H1 (cell line): Measurements from ENCODE around the gene CYP27C1. TPM values are rescaled to one million over a fixed set of nuclear protein-coding genes. Genes with fewer than 3 reads are reported as not detected.

Experiments
- CTCF ChIA-PET: fragments of 300-600 bp; sonication (Branson Sonifier 250); formaldehyde crosslinking; loops from one replicate; lab custom pipeline; 2021; ENCODE audit not compliant: partially characterized antibody; lab: Charles Lee
- POLR2A ChIA-PET: fragments of 300-600 bp; sonication (Branson Sonifier 250); formaldehyde crosslinking; loops from one replicate; lab custom pipeline; 2021; ENCODE audit warnings: inconsistent platforms; ENCODE audit not compliant: partially characterized antibody; lab: Charles Lee
- DNase-seq, 2 experiments: peaks; one replicate each; pipeline versions ENCODE4 v3.0.0 to v3.0.0-alpha.2; 2010 to 2022; ENCODE audit warnings: low spot score in 2 of 2, low read depth in 1 of 2, mixed read lengths in 1 of 2
- FAIRE-seq: peaks from 2 replicates; lab custom pipeline; 2011; peaks lifted over from hg19 to GRCh38; lab: Jason Lieb, UNC
- H2AFZ ChIP-seq: 2 replicates; pipeline ENCODE4 v1.8.1; 2012; ENCODE audit warnings: low read length, inconsistent platforms
- H2AK5ac ChIP-seq: 2 replicates; pipeline ENCODE4 v1.6.1; 2013; ENCODE audit warnings: low read depth, low read length
- H2BK120ac ChIP-seq: replicated peaks from 2 replicates; pipeline ENCODE3; 2013; ENCODE audit warnings: low read depth, low read length, inconsistent platforms
- H2BK12ac ChIP-seq: 2 replicates; pipeline ENCODE4 v1.6.1; 2013; ENCODE audit warnings: low read depth, low read length
- H2BK15ac ChIP-seq: 2 replicates; pipeline ENCODE4 v1.6.1; 2013; ENCODE audit warnings: low read length
- H2BK20ac ChIP-seq: 2 replicates; pipeline ENCODE4 v1.6.1; 2013; ENCODE audit warnings: low read length
- H2BK5ac ChIP-seq: 2 replicates; pipeline ENCODE4 v1.6.1; 2013; ENCODE audit warnings: low read depth, low read length
- H3K14ac ChIP-seq: 2 replicates; pipeline ENCODE4 v1.6.1; 2013; ENCODE audit warnings: inconsistent platforms; ENCODE audit not compliant: insufficient read length
- H3K18ac ChIP-seq: 2 replicates; pipeline ENCODE4 v1.6.1; 2013; ENCODE audit warnings: low read length; ENCODE audit errors: extremely low read depth
- H3K23ac ChIP-seq: 2 replicates; pipeline ENCODE4 v1.6.1; 2013; ENCODE audit warnings: inconsistent platforms; ENCODE audit not compliant: insufficient read length
- H3K23me2 ChIP-seq: 2 replicates; pipeline ENCODE4 v1.6.1; 2013; ENCODE audit warnings: low read depth, low read length
- H3K27ac ChIP-seq: 2 replicates; pipeline ENCODE4 v1.6.1; 2011; ENCODE audit warnings: low read depth, low read length, inconsistent platforms
- H3K27me3 ChIP-seq, 4 experiments: replicated peaks in 1 of 4; 1 replicate in 1 of 4; 2 replicates in 3 of 4; pipeline versions ENCODE4 v1.6.1 to v1.8.1; 2011 to 2013; ENCODE audit warnings: low read length in 3 of 4, mild to moderate bottlenecking in 3 of 4, inconsistent platforms in 2 of 4, mixed read lengths in 2 of 4, moderate library complexity in 1 of 4; ENCODE audit not compliant: control insufficient read depth in 3 of 4, insufficient read depth in 3 of 4; ENCODE audit errors: extremely low read depth in 1 of 4
- H3K36me3 ChIP-seq, 4 experiments: 2 replicates each; pipeline versions ENCODE4 v1.6.1 to v1.8.1; 2011 to 2013; ENCODE audit warnings: mild to moderate bottlenecking in 4 of 4, low read length in 3 of 4, moderate library complexity in 2 of 4, control low read depth in 1 of 4, inconsistent platforms in 1 of 4; ENCODE audit not compliant: insufficient read depth in 4 of 4, control insufficient read depth in 2 of 4
- H3K4ac ChIP-seq: replicated peaks from 2 replicates; pipeline ENCODE3; 2013; ENCODE audit warnings: low read length, low read depth, mixed read lengths, inconsistent platforms; ENCODE audit not compliant: insufficient read length
- H3K4me1 ChIP-seq, 4 experiments: replicated peaks in 1 of 4; 1 replicate in 1 of 4; 2 replicates in 3 of 4; pipeline versions ENCODE4 v1.6.1 to v1.8.1; 2011 to 2013; ENCODE audit warnings: low read length in 3 of 4, inconsistent platforms in 2 of 4, mixed read lengths in 1 of 4; ENCODE audit not compliant: insufficient read depth in 4 of 4, control insufficient read depth in 3 of 4
- H3K4me2 ChIP-seq, 2 experiments: 2 replicates each; pipeline versions ENCODE4 v1.6.1 to v1.8.1; 2011 to 2013; ENCODE audit warnings: low read depth in 2 of 2, low read length in 2 of 2, control low read depth in 1 of 2, inconsistent platforms in 1 of 2, mild to moderate bottlenecking in 1 of 2; ENCODE audit not compliant: insufficient read depth in 1 of 2
- H3K4me3 ChIP-seq, 4 experiments: fragments of 200-600, 300-600 bp in 1 of 4; sonication (generic), shearing (Covaris generic), sonication (Bioruptor Twin) in 1 of 4; 2 replicates each; pipeline versions ENCODE4 v1.5.1 to v1.8.1; 2011 to 2016; ENCODE audit warnings: low read length in 4 of 4, low read depth in 3 of 4, control low read depth in 2 of 4, inconsistent platforms in 2 of 4, mild to moderate bottlenecking in 2 of 4, mixed read lengths in 1 of 4, moderate library complexity in 1 of 4; ENCODE audit not compliant: insufficient read depth in 2 of 4; ENCODE audit errors: extremely low read depth in 1 of 4
- H3K56ac ChIP-seq: replicated peaks from 2 replicates; pipeline ENCODE3; 2013; ENCODE audit warnings: low read depth, mild to moderate bottlenecking, mixed read lengths, low read length, inconsistent platforms; ENCODE audit not compliant: insufficient read length
- H3K79me1 ChIP-seq: 2 replicates; pipeline ENCODE4 v1.6.1; 2013; ENCODE audit warnings: low read depth, low read length, control low read depth
- H3K79me2 ChIP-seq, 2 experiments: 2 replicates each; pipeline versions ENCODE4 v1.6.1 to v1.8.1; 2012 to 2013; ENCODE audit warnings: low read length in 2 of 2, mild to moderate bottlenecking in 2 of 2, inconsistent platforms in 1 of 2; ENCODE audit not compliant: insufficient read depth in 2 of 2, control insufficient read depth in 1 of 2
- H3K9ac ChIP-seq, 4 experiments: replicated peaks in 1 of 4; 1 replicate in 1 of 4; 2 replicates in 3 of 4; pipeline versions ENCODE4 v1.6.1 to v1.8.1; 2011 to 2013; ENCODE audit warnings: low read depth in 3 of 4, low read length in 3 of 4, control low read depth in 2 of 4, mild to moderate bottlenecking in 2 of 4, moderate library complexity in 2 of 4, inconsistent platforms in 1 of 4; ENCODE audit errors: extremely low read depth in 1 of 4
- H3K9me3 ChIP-seq, 2 experiments: 2 replicates each; pipeline versions ENCODE4 v1.6.1 to v1.8.1; 2012 to 2013; ENCODE audit warnings: mild to moderate bottlenecking in 2 of 2, moderate library complexity in 2 of 2, control low read depth in 1 of 2, inconsistent platforms in 1 of 2, low read depth in 1 of 2, low read length in 1 of 2, mixed read lengths in 1 of 2; ENCODE audit not compliant: insufficient read depth in 2 of 2
- H4K20me1 ChIP-seq, 2 experiments: replicated peaks in 1 of 2; 2 replicates each; pipeline versions ENCODE3 to v1.8.1; 2011 to 2013; ENCODE audit warnings: inconsistent platforms in 2 of 2, low read length in 2 of 2, mild to moderate bottlenecking in 1 of 2; ENCODE audit not compliant: insufficient read depth in 2 of 2, control insufficient read depth in 1 of 2
- H4K5ac ChIP-seq: 2 replicates; pipeline ENCODE4 v1.6.1; 2013; ENCODE audit warnings: low read length, low read depth, mixed read lengths, inconsistent platforms; ENCODE audit not compliant: insufficient read length
- H4K8ac ChIP-seq: 2 replicates; pipeline ENCODE4 v1.8.0; 2013; ENCODE audit warnings: mild to moderate bottlenecking, moderate library complexity, low read length, inconsistent platforms; ENCODE audit not compliant: insufficient read depth; ENCODE audit errors: extremely low read depth
- H4K91ac ChIP-seq: replicated peaks from 2 replicates; pipeline ENCODE3; 2013; ENCODE audit warnings: low read length, mixed read lengths, inconsistent platforms; ENCODE audit not compliant: insufficient read length
- BRCA1 ChIP-seq: IDR thresholded peaks from 2 replicates; pipeline ENCODE4 v1.6.1; 2012; ENCODE audit warnings: low read depth, low read length, improper control_type of control experiment
- CHD1 ChIP-seq: IDR thresholded peaks from 2 replicates; pipeline ENCODE4 v1.6.1; 2012; ENCODE audit warnings: low read depth, low read length, improper control_type of control experiment
- CHD2 ChIP-seq: IDR thresholded peaks from 2 replicates; pipeline ENCODE4 v1.6.1; 2012; ENCODE audit warnings: low read length, improper control_type of control experiment
- CREB1 ChIP-seq: IDR thresholded peaks from 2 replicates; pipeline ENCODE4 v1.6.1; 2012; ENCODE audit warnings: inconsistent platforms
- GABPA ChIP-seq: IDR thresholded peaks from 2 replicates; pipeline ENCODE4 v1.6.1; 2011; ENCODE audit warnings: mild to moderate bottlenecking, low read length, moderate library complexity, borderline replicate concordance; ENCODE audit not compliant: insufficient read depth
- HDAC2 ChIP-seq, 2 experiments: fragments of 300-600 bp in 1 of 2; sonication (generic) in 1 of 2; IDR thresholded peaks; 2 replicates each; pipeline ENCODE4 v1.6.1; 2011 to 2012; ENCODE audit warnings: low read depth in 2 of 2, low read length in 2 of 2, mild to moderate bottlenecking in 2 of 2, moderate library complexity in 2 of 2, borderline replicate concordance in 1 of 2, inconsistent platforms in 1 of 2
- HDAC6 ChIP-seq: IDR thresholded peaks from one replicate; pipeline ENCODE4 v1.7.1; 2012; ENCODE audit warnings: low read depth, mild to moderate bottlenecking, inconsistent platforms, low read length, moderate library complexity
- KDM4A ChIP-seq: IDR thresholded peaks from one replicate; pipeline ENCODE4 v1.7.1; 2012; ENCODE audit warnings: low read depth, mild to moderate bottlenecking, moderate library complexity, low read length, inconsistent platforms; ENCODE audit not compliant: severe bottlenecking
- NANOG ChIP-seq: IDR thresholded peaks from 2 replicates; pipeline ENCODE4 v1.6.1; 2011; ENCODE audit warnings: low read length, low read depth, mild to moderate bottlenecking, inconsistent platforms; ENCODE audit not compliant: insufficient read depth, poor library complexity, severe bottlenecking
- PHF8 ChIP-seq: fragments of 200-600 bp; sonication (generic); conservative IDR thresholded peaks from 2 replicates; pipeline ENCODE4 v1.7.1; 2012; ENCODE audit warnings: low read depth, mild to moderate bottlenecking, inconsistent platforms, low read length, moderate library complexity
- RXRA ChIP-seq: IDR thresholded peaks from 2 replicates; pipeline ENCODE4 v1.6.1; 2011; ENCODE audit warnings: low read depth, mild to moderate bottlenecking, low read length, moderate library complexity; ENCODE audit not compliant: insufficient read depth
- SP1 ChIP-seq: IDR thresholded peaks from 2 replicates; pipeline ENCODE4 v1.6.1; 2011; ENCODE audit warnings: low read depth, low read length
- TAF1 ChIP-seq: IDR thresholded peaks from 2 replicates; pipeline ENCODE4 v1.6.1; 2011; ENCODE audit warnings: mild to moderate bottlenecking, low read depth, low read length
- WGBS, 2 experiments: shearing (Covaris generic) in 1 of 2; methylation state at CpG; one replicate each; pipeline versions ENCODE4 v1.1.6 to v1.1.7; 2013 to 2015; ENCODE audit warnings: low lambda C conversion rate in 2 of 2, mixed read lengths in 2 of 2, inconsistent platforms in 1 of 2, low coverage in 1 of 2, missing lambda C conversion rate in 1 of 2; ENCODE audit not compliant: insufficient replicate concordance in 2 of 2, insufficient coverage in 1 of 2, insufficient read length in 1 of 2; ENCODE audit errors: extremely low coverage in 1 of 2, missing lambda C conversion rate in 1 of 2; 5-methylcytosine and 5-hydroxymethylcytosine counted together
- polyA plus RNA-seq, 7 experiments: library from polyadenylated mRNA; depleted of rRNA in 3 of 7; stranded (reverse) in 5 of 7; unstranded in 2 of 7; fragments of >200 nt in 5 of 7; fragments of 200-250 nt in 2 of 7; gene quantifications; 1 replicate in 5 of 7; 2 replicates in 1 of 7; 4 replicates in 1 of 7; pipeline versions ENCODE4 v1.2.1 to v1.2.3, GENCODE V29; 2011 to 2013; ENCODE audit warnings: missing spikeins in 2 of 7, mixed read lengths in 2 of 7
- total RNA-seq: library from RNA; stranded (reverse); fragmentation: NEBNext Ultra II Directional; extraction: Animal tissue kit (Norgen Biotek cat#: 25700); gene quantifications from 2 replicates; pipeline ENCODE4 v1.2.1, GENCODE V29; 2021

CYP27C1 gene
- total and polyA plus RNA-seq, 2 of the 8 experiments (the other 6 are each of a cell fraction or from before 2014, with no cell fraction given): 1.3 to 3.2 TPM

DNA sequence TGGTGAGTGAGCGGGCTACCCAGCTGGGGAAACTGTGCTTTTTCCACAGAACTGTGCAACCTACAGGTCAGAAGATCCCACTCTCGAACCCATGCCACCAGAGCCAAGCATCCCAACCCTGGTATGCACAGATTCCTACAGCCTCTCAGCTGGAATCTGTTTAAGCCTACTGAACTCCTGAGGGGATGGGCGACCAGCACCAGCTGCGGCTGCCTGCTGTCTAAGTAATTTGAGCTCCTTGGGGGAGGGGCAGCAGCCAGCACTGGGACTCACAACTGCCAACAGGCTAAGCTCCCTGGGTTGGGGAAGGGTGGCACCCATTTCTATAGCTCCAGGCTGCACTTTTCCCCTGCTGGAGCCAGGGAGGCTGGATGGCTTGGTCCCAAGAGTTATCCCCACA, 11.8 kb downstream of the CYP27C1 start:
- H2AFZ ChIP-seq: no peak overlapping the region
- H3K27ac ChIP-seq: no peak overlapping the region
- no peaks in the 10 kb centered on the region; the same call in none of the 2 replicates for H3K23me2 ChIP-seq
- no peak overlapping the region for H4K91ac ChIP-seq
- no peak overlapping the region; the same call in 1 of the 2 replicates for H2BK15ac ChIP-seq
- ChIA-PET CTCF (interaction anchor here (0.8 to 3.6 kb wide), 6 partner anchors 9 to 63 kb away, joined by 3 to 17 read pairs (median 4); no protein-coding TSS in a partner anchor), POLR2A (interaction anchor here (0.7 to 1.5 kb wide), 4 partner anchors 9 to 15 kb away, joined by 3 to 6 read pairs (median 4); partner anchors contain the start of gene CYP27C1)
- peak overlapping the region in 2 of 4 experiments; percentile 7 to 20; a peak in 3 of 8 replicates for H3K4me3 ChIP-seq
- H3K79me2 ChIP-seq: no peaks in the 10 kb centered on the region
- no peak overlapping the region for H3K4ac ChIP-seq
- H2BK12ac ChIP-seq: peak overlapping the region; percentile 70; the same call in 1 of the 2 replicates
- 0 out of 2 replicates have a peak overlapping the region, but pooled peaks have one; percentile 95 for H2BK20ac ChIP-seq
- H2BK5ac ChIP-seq: peak overlapping the region; percentile 22; the same call in 1 of the 2 replicates
- no peak overlapping the region for H4K5ac ChIP-seq
- no peaks in the 10 kb centered on the region for H3K9me3 ChIP-seq
- H3K79me1 ChIP-seq: no peaks in the 10 kb centered on the region
- H2AK5ac ChIP-seq: no peak overlapping the region
- peaks cover 6 to 21% (median 12%) of the 10 kb centered on the region in 4 experiments for H3K4me1 ChIP-seq
- H3K14ac ChIP-seq: no peak overlapping the region
- H4K20me1 ChIP-seq: no peaks in the 10 kb centered on the region
- no peaks in the 10 kb centered on the region for H3K36me3 ChIP-seq
- H3K56ac ChIP-seq: no peak overlapping the region
- FAIRE-seq (peak; percentile 79), DNase-seq (peak in 1 of 2 experiments; percentile 66)
- no peak overlapping the region for H4K8ac ChIP-seq
- WGBS, 2 experiments: 41% methylated on average over 4 of the region's 4 CpGs; no CpG with 5 or more reads in 1 of the 2 experiments
- no peaks in the 10 kb centered on the region for H3K27me3 ChIP-seq
- H3K4me2 ChIP-seq: peak overlapping the region; percentile 51 to 58
- H2BK120ac ChIP-seq: no peak overlapping the region
- no peak overlapping the region for H3K23ac ChIP-seq
- H3K9ac ChIP-seq: no peak overlapping the region
- H3K18ac ChIP-seq: peak overlapping the region; percentile 87
- TF ChIP-seq TAF1 (0 out of 2 replicates have a peak, but pooled peaks have one; percentile 11), RXRA (no peak), HDAC6 (no peak), CHD2 (no peak), HDAC2 (IDR thresholded peaks at IDR 0.05; ENCODE audit: borderline replicate concordance in 1 of 2, low read depth in 2 of 2, low read length in 2 of 2) (peak in 1 of 2 experiments; percentile 77; a peak in 1 of 4 replicates), SP1 (0 out of 2 replicates have a peak, but pooled peaks have one; percentile 61), KDM4A (no peak), NANOG (no peak), PHF8 (no peak), CREB1 (0 out of 2 replicates have a peak, but pooled peaks have one; percentile 24), CHD1 (no peak), GABPA (no peak), BRCA1 (no peak)
